ENCODE data around the gene GZF1. TPM values are rescaled to one million over a fixed set of nuclear protein-coding genes. Genes with fewer than 3 reads are reported as not detected.

Gene GZF1
- total and polyA plus RNA-seq, 12 donors: 8.6 to 42.7 (median 27.1) TPM

- no peak for TF ChIP-seq CTCF (IDR thresholded peaks at IDR 0.05)
Measured at GRCh38 chr20:23370274-23370673, 8.3 kb downstream of the GZF1 start.

GRCh38 chr20:23370873-23371272 lies 8.9 kb downstream of the GZF1 start:
- ATAC-seq: no peak
- no peak for DNase-seq
- Histone ChIP-seq H3K4me1 (peaks cover 3 to 50% (median 24%) of the 10 kb centered on the region in 9 donors), H3K27me3 (no peaks in the 10 kb centered on the region), H3K27ac (no peak overlapping the region), H3K9me3 (no peaks in the 10 kb centered on the region), H3K36me3 (peaks cover 0 to 99% (median 41%) of the 10 kb centered on the region in 9 donors), H3K4me3 (no peak overlapping the region)
- intact Hi-C loops (cut with DNase I): no loop called here
- TF ChIP-seq CTCF (IDR thresholded peaks at IDR 0.05): no peak
- whole genome bisulfite sequencing, 2 donors: 94% methylated on average over 3 of the region's 3 CpGs

More at GRCh38 chr20:23370274-23370673, 8.3 kb downstream of the GZF1 start:
- DNase-seq (no peak), ATAC-seq (no peak)
- Histone ChIP-seq H3K9me3 (no peaks in the 10 kb centered on the region), H3K36me3 (peaks cover 0 to 99% (median 46%) of the 10 kb centered on the region in 9 donors), H3K4me1 (peaks cover 6 to 56% (median 29%) of the 10 kb centered on the region in 9 donors), H3K27me3 (no peaks in the 10 kb centered on the region), H3K4me3 (no peak overlapping the region), H3K27ac (no peak overlapping the region)
- intact Hi-C loops (cut with DNase I): no loop called here
- 90 to 93% methylated on average over 5 of the region's 5 CpGs for WGBS, 2 donors

GRCh38 chr20:23371496-23371895 lies 9.5 kb downstream of the GZF1 start:
- Histone ChIP-seq H3K27ac (peak overlapping the region in 1 of 10 donors; percentile 23), H3K4me3 (no peak overlapping the region), H3K4me1 (peaks cover 3 to 44% (median 17%) of the 10 kb centered on the region in 9 donors), H3K9me3 (no peaks in the 10 kb centered on the region), H3K36me3 (peaks cover 0 to 99% (median 41%) of the 10 kb centered on the region in 9 donors), H3K27me3 (no peaks in the 10 kb centered on the region)
- intact Hi-C loops (cut with DNase I): no loop called here
- WGBS, 2 donors: 79 to 84% methylated on average over 4 of the region's 4 CpGs
- no peak for TF ChIP-seq CTCF (IDR thresholded peaks at IDR 0.05)
- no peak for ATAC-seq
- no peak for DNase-seq

- ATAC-seq (peak in 3 of 8 donors; percentile 52 to 54 (median 53)), DNase-seq (no peak)
- Histone ChIP-seq H3K9me3 (no peaks in the 10 kb centered on the region), H3K36me3 (peaks cover 0 to 100% (median 48%) of the 10 kb centered on the region in 9 donors), H3K27ac (peak overlapping the region in 1 of 10 donors; percentile 16), H3K4me3 (no peak overlapping the region), H3K27me3 (no peaks in the 10 kb centered on the region), H3K4me1 (peaks cover 0 to 18% (median 0%) of the 10 kb centered on the region in 9 donors)
- intact Hi-C loops (cut with DNase I): no loop called here
- no peak for TF ChIP-seq CTCF (IDR thresholded peaks at IDR 0.05)
- WGBS, 2 donors: 86 to 87% methylated on average over 5 of the region's 5 CpGs
Measured at GRCh38 chr20:23374441-23374840, 12.5 kb downstream of the GZF1 start.
